SK-N-SH (cell line): Measurements from ENCODE around the gene ARL14.

Experiments used
- ELF1 ChIP-seq: IDR thresholded peaks from 2 replicates; pipeline ENCODE4 v1.4.0; 2012
- EP300 ChIP-seq, 2 experiments: IDR thresholded peaks; 2 replicates each; pipeline versions ENCODE4 v1.4.0 to v1.6.1; 2012; ENCODE audit warnings: borderline replicate concordance in 1 of 2, low read depth in 1 of 2, low read length in 1 of 2
- EZH2phosphoT487 ChIP-seq: fragments of 200-600 bp; sonication (generic); IDR thresholded peaks from 2 replicates; pipeline ENCODE4 v1.6.1; 2017; ENCODE audit warnings: low read depth, mixed run types, mild to moderate bottlenecking, antibody characterized with exemption, moderate library complexity, borderline replicate concordance
- GABPA ChIP-seq: IDR thresholded peaks from 2 replicates; pipeline ENCODE4 v1.4.0; 2012; ENCODE audit warnings: low read depth, mild to moderate bottlenecking
- MAX ChIP-seq: IDR thresholded peaks from 2 replicates; pipeline ENCODE4 v1.4.0; 2012; ENCODE audit warnings: low read depth
- POLR2AphosphoS5 ChIP-seq: IDR thresholded peaks from 2 replicates; pipeline ENCODE4 v1.6.1; 2012; ENCODE audit warnings: low read depth, low read length
- RAD21 ChIP-seq: IDR thresholded peaks from 2 replicates; pipeline ENCODE4 v1.6.1; 2012; ENCODE audit warnings: mild to moderate bottlenecking, low read length
- REST ChIP-seq: IDR thresholded peaks from 2 replicates; pipeline ENCODE4 v1.6.1; 2012; ENCODE audit warnings: mild to moderate bottlenecking, low read depth, low read length, moderate library complexity
- TCF12 ChIP-seq: IDR thresholded peaks from 2 replicates; pipeline ENCODE4 v1.4.0; 2012
- TEAD4 ChIP-seq: IDR thresholded peaks from 2 replicates; pipeline ENCODE4 v1.4.0; 2012; ENCODE audit warnings: mild to moderate bottlenecking, borderline replicate concordance; ENCODE audit not compliant: insufficient read depth
- TF ChIP-seq, protein P1 (sequence below): fragments of 200-600 bp; sonication (generic); IDR thresholded peaks from 2 replicates; pipeline ENCODE4 v1.6.1; 2017; ENCODE audit warnings: antibody characterized with exemption, mild to moderate bottlenecking, moderate library complexity

DNA sequence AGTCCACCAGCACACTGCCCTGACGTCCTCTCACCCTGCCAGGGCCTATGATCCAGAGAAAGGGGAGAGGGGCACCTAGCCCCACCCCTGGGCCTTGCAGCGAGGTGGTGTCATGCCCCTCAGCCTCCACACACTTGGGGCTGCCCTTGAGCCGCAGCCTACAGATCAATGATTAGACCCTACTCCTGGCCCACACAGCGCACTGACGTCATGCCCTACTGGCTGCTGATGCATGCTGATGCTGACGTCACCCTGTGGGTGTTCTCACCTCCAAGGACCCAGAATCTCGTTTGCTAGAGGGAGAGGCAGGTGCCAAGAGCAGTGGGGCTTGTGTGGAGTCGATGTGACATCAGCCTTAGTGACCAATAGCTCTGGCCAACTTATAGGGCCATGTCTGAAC, 18.0 kb downstream of the ARL14 start:
- no peak for TF ChIP-seq EP300 (IDR thresholded peaks at IDR 0.05; ENCODE audit: borderline replicate concordance in 1 of 2, low read depth in 1 of 2, low read length in 1 of 2)
- TF ChIP-seq, protein P1, sequence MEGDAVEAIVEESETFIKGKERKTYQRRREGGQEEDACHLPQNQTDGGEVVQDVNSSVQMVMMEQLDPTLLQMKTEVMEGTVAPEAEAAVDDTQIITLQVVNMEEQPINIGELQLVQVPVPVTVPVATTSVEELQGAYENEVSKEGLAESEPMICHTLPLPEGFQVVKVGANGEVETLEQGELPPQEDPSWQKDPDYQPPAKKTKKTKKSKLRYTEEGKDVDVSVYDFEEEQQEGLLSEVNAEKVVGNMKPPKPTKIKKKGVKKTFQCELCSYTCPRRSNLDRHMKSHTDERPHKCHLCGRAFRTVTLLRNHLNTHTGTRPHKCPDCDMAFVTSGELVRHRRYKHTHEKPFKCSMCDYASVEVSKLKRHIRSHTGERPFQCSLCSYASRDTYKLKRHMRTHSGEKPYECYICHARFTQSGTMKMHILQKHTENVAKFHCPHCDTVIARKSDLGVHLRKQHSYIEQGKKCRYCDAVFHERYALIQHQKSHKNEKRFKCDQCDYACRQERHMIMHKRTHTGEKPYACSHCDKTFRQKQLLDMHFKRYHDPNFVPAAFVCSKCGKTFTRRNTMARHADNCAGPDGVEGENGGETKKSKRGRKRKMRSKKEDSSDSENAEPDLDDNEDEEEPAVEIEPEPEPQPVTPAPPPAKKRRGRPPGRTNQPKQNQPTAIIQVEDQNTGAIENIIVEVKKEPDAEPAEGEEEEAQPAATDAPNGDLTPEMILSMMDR: no peak
- TF ChIP-seq REST: no peak
- no peak for TF ChIP-seq GABPA
- no peak for TF ChIP-seq TEAD4
- TF ChIP-seq POLR2AphosphoS5: no peak
- no peak for TF ChIP-seq MAX
- TF ChIP-seq ELF1: no peak
- no peak for TF ChIP-seq TCF12
- no peak for TF ChIP-seq EZH2phosphoT487
- TF ChIP-seq RAD21: no peak
